ENCODE measurements around the gene TBC1D14.

TBC1D14 gene

GRCh38 chr4:7041246-7041645 is 131.6 kb downstream of the TBC1D14 start:
- no peak overlapping the region for H2AFZ ChIP-seq (ENCODE audit: low read length)
- no peaks in the 10 kb centered on the region for H3K36me3 ChIP-seq (ENCODE audit: insufficient read depth, low read length)
- no peak overlapping the region for H3K9ac ChIP-seq (ENCODE audit: low read depth, low read length, poor library complexity, severe bottlenecking)
- peaks cover 25% of the 10 kb centered on the region for H4K20me1 ChIP-seq (ENCODE audit: insufficient read depth, low read length, poor library complexity, severe bottlenecking)
- peaks cover 18% of the 10 kb centered on the region for H3K4me1 ChIP-seq (ENCODE audit: insufficient read depth, low read length, poor library complexity, severe bottlenecking)
- TF ChIP-seq EZH2phosphoT487 (IDR thresholded peaks at IDR 0.05; ENCODE audit: borderline replicate concordance) (no peak), CTCF (conservative IDR thresholded peaks at IDR 0.05; ENCODE audit: low read length) (no peak)
- no peak overlapping the region for H3K4me3 ChIP-seq (ENCODE audit: low read length, poor library complexity, severe bottlenecking)
- H3K4me2 ChIP-seq (ENCODE audit: low read depth, low read length, poor library complexity, severe bottlenecking): no peak overlapping the region
- H3K9me3 ChIP-seq (ENCODE audit: insufficient read depth, low read depth, low read length): no peaks in the 10 kb centered on the region
- peaks cover 11% of the 10 kb centered on the region; the same call in 1 of the 2 replicates for H3K79me2 ChIP-seq (ENCODE audit: insufficient read depth, low read length)
- H3F3A ChIP-seq (ENCODE audit: low read depth): no peaks in the 10 kb centered on the region
- H3K27me3 ChIP-seq (ENCODE audit: insufficient read depth, low read length, poor library complexity, severe bottlenecking): peaks cover 30% of the 10 kb centered on the region
- no peaks in the 10 kb centered on the region for H3K9me2 ChIP-seq (replicated peaks; ENCODE audit: low read depth, low read length)

- Histone ChIP-seq H3K9ac (ENCODE audit: low read depth, low read length, poor library complexity, severe bottlenecking) (no peak overlapping the region), H2AFZ (ENCODE audit: low read length) (peak overlapping the region; percentile 73), H3K4me3 (ENCODE audit: low read length, poor library complexity, severe bottlenecking) (peak overlapping the region; percentile 78), H3K9me3 (ENCODE audit: insufficient read depth, low read depth, low read length) (no peaks in the 10 kb centered on the region), H4K20me1 (ENCODE audit: insufficient read depth, low read length, poor library complexity, severe bottlenecking) (peaks cover 30% of the 10 kb centered on the region), H3K36me3 (ENCODE audit: insufficient read depth, low read length) (no peaks in the 10 kb centered on the region), H3K4me2 (ENCODE audit: low read depth, low read length, poor library complexity, severe bottlenecking) (peak overlapping the region; percentile 91), H3F3A (ENCODE audit: low read depth) (no peaks in the 10 kb centered on the region), H3K27me3 (ENCODE audit: insufficient read depth, low read length, poor library complexity, severe bottlenecking) (peaks cover 30% of the 10 kb centered on the region), H3K79me2 (ENCODE audit: insufficient read depth, low read length) (peaks cover 15% of the 10 kb centered on the region; the same call in 1 of the 2 replicates), H3K9me2 (replicated peaks; ENCODE audit: low read depth, low read length) (no peaks in the 10 kb centered on the region), H3K4me1 (ENCODE audit: insufficient read depth, low read length, poor library complexity, severe bottlenecking) (peaks cover 23% of the 10 kb centered on the region)
- no peak for TF ChIP-seq CTCF (conservative IDR thresholded peaks at IDR 0.05; ENCODE audit: low read length)
- no peak for TF ChIP-seq EZH2phosphoT487 (IDR thresholded peaks at IDR 0.05; ENCODE audit: borderline replicate concordance)
Observed at GRCh38 chr4:7041801-7042502, 132.3 kb downstream of the TBC1D14 start.

- Histone ChIP-seq H3F3A (ENCODE audit: low read depth) (no peaks in the 10 kb centered on the region), H3K4me2 (ENCODE audit: low read depth, low read length, poor library complexity, severe bottlenecking) (peak overlapping the region; percentile 91), H3K9ac (ENCODE audit: low read depth, low read length, poor library complexity, severe bottlenecking) (peak overlapping the region; percentile 41), H4K20me1 (ENCODE audit: insufficient read depth, low read length, poor library complexity, severe bottlenecking) (peaks cover 37% of the 10 kb centered on the region), H3K79me2 (ENCODE audit: insufficient read depth, low read length) (peaks cover 15% of the 10 kb centered on the region; the same call in 1 of the 2 replicates), H3K27me3 (ENCODE audit: insufficient read depth, low read length, poor library complexity, severe bottlenecking) (peaks cover 30% of the 10 kb centered on the region), H2AFZ (ENCODE audit: low read length) (peak overlapping the region; percentile 73), H3K9me3 (ENCODE audit: insufficient read depth, low read depth, low read length) (no peaks in the 10 kb centered on the region), H3K36me3 (ENCODE audit: insufficient read depth, low read length) (no peaks in the 10 kb centered on the region), H3K4me3 (ENCODE audit: low read length, poor library complexity, severe bottlenecking) (peak overlapping the region; percentile 78), H3K9me2 (replicated peaks; ENCODE audit: low read depth, low read length) (no peaks in the 10 kb centered on the region), H3K4me1 (ENCODE audit: insufficient read depth, low read length, poor library complexity, severe bottlenecking) (peaks cover 23% of the 10 kb centered on the region)
- TF ChIP-seq EZH2phosphoT487 (IDR thresholded peaks at IDR 0.05; ENCODE audit: borderline replicate concordance): no peak
- TF ChIP-seq CTCF (conservative IDR thresholded peaks at IDR 0.05; ENCODE audit: low read length): no peak; the same call in 1 of the 2 replicates
Observed at GRCh38 chr4:7042503-7043283, 133.1 kb downstream of the TBC1D14 start.

Measured in Loucy (cell line).